Hepatic stellate cell (primary cell): ENCODE measurements around the gene ARHGEF39.

Experiments used
- DNase-seq: peaks from one replicate; pipeline ENCODE4 v3.0.0; 2011; ENCODE audit warnings: low spot score

The ARHGEF39 gene

DNA sequence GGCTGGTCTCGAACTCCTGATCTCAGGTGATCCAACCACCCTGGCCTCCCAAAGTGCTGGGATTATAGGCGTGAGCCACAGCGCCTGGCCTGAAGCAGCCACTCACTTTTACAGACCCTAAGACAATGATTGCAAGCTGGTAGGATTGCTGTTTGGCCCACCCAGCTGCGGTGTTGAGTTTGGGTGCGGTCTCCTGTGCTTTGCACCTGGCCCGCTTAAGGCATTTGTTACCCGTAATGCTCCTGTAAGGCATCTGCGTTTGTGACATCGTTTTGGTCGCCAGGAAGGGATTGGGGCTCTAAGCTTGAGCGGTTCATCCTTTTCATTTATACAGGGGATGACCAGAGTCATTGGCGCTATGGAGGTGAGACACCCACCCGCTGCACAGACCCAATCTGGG is 10.2 kb upstream of the ARHGEF39 start:
- no peak for DNase-seq

DNA sequence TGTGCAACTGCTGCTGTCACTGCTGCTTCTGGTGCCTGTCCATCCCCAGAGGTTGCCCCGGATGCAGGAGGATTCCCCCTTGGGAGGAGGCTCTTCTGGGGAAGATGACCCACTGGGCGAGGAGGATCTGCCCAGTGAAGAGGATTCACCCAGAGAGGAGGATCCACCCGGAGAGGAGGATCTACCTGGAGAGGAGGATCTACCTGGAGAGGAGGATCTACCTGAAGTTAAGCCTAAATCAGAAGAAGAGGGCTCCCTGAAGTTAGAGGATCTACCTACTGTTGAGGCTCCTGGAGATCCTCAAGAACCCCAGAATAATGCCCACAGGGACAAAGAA is 9.0 kb upstream of the ARHGEF39 start:
- DNase-seq, result no peak

DNA sequence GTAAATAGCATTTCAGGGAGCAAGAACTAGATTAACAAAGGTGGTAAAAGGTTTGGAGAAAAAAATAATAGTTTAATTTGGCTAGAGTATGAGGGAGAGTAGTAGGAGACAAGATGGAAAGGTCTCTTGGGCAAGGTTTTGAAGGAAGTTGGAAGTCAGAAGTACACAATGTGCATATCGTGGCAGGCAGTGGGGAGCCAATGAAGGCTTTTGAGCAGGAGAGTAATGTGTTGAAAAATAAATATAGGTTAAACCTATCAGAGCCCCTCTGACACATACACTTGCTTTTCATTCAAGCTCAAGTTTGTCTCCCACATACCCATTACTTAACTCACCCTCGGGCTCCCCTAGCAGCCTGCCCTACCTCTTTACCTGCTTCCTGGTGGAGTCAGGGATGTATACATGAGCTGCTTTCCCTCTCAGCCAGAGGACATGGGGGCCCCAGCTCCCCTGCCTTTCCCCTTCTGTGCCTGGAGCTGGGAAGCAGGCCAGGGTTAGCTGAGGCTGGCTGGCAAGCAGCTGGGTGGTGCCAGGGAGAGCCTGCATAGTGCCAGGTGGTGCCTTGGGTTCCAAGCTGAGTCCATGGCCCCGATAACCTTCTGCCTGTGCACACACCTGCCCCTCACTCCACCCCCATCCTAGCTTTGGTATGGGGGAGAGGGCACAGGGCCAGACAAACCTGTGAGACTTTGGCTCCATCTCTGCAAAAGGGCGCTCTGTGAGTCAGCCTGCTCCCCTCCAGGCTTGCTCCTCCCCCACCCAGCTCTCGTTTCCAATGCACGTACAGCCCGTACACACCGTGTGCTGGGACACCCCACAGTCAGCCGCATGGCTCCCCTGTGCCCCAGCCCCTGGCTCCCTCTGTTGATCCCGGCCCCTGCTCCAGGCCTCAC is 8.4 kb upstream of the ARHGEF39 start, which contains the start of gene CA9:
CA9 (plus strand) TSS at position 797 of the 893 bp plus-strand sequence; CDS start at position 829, 32 bp downstream.
- no peak for DNase-seq

DNA sequence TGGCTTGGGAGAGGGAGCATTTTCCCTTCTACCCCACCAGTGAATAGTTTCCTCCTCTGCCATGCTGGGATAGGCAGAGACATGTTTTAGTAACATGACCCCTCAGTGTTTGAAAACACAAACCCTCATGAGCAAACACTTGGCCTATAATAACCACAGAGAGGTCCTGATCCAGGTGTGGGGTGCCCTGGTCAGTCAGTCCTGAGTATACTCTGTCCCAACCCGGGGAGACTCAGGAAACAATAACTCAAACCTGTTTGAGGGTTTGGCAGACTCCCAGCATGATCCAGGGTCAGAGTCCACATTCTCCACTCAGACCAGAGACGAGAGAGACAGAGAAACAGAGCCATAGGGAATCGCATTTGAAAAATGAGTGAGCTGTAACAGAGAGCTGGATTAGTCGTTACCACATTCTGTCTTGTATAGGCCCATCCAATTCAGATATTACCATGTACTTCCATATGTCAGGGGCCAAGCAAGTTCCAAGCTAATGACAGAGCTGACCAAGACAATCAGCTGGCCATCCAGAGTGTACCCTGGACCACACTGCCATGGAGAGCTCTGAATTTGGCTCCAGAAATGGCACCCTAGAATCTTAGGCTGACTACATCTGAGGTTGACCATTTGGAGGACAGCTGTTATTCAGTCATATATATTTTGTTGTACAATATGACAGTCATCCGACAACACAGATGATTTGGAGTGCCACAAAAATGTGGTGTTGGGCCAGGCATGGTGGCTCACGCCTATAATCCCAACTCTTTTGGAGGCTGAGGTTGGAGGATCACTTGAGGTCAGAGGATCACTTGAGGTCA is 4.5 kb upstream of the ARHGEF39 start:
- DNase-seq, result no peak

DNA sequence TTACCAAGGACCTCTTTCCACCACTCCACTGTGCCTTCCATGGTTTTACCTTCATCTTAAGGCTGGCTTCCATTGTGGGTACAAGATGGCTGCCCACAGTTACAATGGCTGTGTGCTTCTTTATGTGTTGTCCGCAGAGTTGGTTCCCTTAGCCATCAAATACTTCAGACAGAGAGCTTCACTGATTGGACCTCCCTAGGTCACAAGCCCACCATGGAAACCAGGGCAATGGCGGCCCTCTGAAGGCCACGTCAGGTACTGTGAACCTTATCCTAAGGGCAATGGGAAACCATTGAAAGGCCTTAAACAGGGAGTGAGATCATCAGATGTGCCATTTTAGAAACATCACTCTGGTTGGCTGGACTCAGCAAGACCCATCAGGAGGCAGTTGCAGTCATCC is 2.9 kb upstream of the ARHGEF39 start:
- DNase-seq, result no peak

DNA sequence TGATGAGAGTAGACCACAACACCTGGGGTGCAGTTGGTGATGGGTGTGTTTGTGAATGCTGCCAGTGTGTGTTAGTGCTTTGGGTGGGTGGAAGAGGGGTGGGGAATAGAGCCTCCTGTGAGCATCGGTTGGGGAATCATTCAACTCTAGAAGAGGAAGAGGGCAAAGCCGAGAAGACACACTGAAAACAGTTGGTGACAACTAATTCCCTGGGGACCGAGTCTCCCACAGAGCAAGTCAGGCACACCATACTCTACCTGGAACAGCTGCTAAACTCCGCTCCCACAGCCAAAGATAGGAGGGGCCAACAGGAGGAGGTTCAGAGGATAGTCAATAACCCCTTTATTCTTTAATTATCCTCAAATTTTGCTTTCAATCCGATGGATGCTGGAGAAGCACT is 1.6 kb upstream of the ARHGEF39 start:
- no peak for DNase-seq

DNA sequence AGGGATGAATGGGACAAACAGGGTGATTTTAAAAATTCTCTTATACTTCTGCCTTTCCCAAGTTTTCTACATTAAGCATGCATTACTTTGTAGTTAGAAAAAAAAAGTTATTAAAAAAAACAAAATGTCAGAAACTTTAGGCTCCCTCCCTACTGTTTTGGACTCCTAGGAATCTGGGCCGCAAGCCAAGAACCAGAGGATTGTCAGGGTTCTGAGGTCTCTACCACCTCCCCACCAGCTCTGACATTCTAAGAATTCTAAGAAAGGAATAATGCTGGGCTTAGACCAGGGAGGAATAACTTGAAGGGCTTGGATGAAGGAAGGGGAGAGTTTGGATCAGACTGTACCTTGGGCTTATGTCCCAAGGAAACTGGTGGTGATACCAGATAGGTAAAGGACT is 1.1 kb upstream of the ARHGEF39 start:
- peak; percentile 80 for DNase-seq

DNA sequence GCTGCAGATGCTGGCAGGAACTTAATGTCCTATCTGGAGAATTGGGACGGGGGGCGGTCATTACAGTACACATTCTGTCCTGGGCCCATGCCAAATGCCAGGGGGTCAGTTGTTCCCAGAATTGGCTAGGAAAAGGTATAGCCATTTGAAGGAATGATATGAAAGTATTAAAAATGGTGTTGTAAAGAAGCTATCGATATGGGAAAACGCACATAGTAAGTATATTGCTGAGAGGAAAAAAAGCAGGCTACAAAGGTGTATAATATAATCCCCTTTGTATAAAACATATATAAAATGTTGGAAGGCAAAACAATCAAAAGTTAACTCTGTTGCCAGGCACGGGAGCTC is 450 bp upstream of the ARHGEF39 start:
- DNase-seq, result no peak

DNA sequence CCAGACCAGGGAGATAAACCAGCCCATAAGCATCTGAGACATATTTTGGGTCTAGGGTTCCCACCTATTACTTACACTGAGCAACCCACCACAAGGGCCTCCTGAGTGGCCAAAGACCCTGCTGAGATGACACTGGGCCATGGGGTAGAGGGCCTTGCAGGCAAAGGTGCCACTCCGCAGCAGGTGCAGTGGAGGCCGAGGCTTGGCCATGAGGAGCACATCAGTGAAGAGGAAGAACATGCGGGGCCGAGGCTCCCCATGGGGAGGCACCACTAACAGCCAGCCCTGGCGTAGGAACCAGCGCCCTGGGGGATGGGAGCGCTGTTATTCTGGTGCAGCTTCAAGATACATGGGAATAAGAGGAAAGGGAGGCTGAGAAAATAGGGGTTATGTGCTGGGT is 2.6 kb downstream of the ARHGEF39 start:
- no peak for DNase-seq

DNA sequence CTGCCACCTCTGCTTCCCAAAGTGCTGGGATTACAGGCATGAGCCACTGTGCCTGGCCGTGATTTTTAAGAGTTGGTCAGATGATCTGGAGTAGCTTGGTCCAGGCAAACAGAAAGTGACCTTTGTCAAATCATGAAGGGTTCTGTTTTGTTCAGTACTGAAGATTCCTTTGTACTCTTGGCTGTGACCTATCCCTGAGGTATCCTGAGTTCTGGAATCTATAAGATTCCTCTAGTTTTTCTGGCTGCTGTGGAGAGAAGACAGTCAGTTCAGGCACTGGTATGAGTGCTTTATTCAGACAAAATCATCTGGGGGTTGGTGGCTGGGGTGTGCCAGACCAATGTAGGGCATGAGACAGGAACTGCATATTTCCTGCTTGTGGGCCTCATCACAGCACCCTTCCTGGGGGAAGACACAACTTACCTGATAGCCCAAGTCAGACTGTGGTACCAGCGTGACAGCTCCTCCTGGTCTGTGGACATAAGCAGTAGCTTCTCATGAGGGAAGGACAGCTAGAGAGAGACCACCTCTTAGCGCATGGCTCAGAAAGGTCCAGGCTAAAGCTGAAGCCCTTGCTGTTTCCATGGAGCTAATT is 3.1 kb downstream of the ARHGEF39 start:
- DNase-seq, result no peak

DNA sequence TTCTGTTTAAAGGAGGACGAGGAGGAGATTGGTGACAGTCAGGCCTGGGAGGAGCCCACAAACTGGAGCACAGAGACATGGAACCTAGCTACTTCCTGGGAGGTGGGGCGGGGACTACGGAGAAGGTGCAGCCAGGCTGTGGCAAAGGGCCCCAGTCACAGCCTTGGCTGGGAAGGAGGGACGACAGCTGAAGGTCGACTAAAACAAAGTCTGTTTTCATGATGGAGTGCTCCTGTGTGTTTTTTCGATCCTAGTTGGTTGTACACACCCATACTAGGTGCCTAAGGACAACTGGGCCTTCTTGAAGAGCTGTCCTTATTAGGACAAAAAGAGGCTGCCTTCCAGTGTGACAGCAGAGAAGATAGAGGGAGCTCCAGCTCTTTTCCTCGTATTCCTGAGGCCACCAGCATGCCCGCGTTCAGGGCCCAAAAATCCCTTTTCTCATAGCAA is 4.0 kb downstream of the ARHGEF39 start:
- DNase-seq, result no peak

DNA sequence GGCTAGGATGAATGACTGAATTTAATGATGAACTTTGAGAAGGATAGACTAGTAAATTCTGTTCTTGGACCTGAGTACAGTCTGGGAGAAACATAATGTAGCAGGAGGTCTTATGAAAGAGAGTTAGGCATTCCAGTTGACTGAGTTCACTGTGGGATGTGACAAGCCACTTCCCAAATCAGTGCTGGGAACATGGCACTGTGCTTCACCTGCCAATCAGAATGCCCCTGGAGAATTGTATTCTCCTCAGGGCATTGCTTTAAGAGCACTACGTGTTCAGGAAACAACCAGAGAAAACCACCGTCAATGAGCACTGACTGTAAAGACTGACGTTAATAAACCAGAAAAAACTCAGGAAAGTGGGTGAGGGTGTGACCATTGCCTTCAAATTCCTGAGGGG is 5.7 kb downstream of the ARHGEF39 start:
- DNase-seq, result peak; percentile 81

DNA sequence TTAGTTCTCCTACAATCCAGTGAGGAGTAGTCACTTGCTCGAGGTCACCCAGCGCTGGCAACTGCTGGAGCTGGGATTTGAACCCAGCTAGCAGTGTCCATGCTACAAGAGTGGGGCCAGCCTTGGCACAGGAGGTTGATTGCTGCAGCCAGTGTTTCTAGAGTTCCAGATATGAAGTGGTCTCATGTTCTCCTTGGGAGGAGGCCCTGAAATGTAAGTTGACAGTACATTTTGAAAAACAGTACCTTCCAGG is 6.1 kb downstream of the ARHGEF39 start:
- DNase-seq, result no peak

DNA sequence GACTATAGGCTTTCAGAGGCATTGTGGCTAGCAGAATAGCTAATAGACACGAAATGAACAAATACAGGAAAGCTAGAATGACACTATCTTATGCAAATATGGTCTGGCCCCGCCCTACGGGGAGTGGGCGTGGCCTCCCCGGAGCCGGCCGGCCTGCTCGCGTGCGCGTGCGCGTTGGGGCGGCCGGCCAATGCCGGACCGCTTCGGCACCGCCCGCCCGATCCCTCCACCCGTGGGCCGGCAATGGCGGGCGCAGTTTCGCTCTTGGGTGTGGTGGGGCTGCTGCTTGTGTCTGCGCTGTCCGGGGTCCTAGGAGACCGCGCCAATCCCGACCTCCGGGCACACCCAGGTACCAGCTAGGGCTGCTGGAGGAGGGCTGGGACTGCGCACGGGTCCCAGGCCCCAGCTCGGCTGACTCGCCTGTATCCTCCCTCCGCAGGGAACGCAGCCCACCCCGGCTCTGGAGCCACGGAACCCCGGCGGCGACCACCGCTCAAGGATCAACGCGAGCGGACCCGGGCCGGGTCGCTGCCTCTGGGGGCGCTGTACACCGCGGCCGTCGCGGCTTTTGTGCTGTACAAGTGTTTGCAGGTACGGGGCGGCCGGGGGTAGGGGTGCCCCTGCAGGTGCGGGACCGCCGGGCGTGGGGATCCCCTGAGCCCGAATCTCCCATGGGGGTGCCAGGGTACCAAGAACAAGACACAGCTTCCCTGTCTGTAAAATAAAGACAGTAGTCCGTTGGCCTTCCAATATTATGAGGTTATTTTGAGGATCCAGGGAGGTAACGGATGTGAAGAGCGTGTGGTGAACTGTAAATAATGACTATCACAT is 6.6 kb downstream of the ARHGEF39 start, which contains the start of gene CCDC107:
CCDC107 (plus strand) TSS at position 156 of the 831 bp plus-strand sequence; CDS start at position 244, 88 bp downstream.
- DNase-seq, result peak; percentile 94

DNA sequence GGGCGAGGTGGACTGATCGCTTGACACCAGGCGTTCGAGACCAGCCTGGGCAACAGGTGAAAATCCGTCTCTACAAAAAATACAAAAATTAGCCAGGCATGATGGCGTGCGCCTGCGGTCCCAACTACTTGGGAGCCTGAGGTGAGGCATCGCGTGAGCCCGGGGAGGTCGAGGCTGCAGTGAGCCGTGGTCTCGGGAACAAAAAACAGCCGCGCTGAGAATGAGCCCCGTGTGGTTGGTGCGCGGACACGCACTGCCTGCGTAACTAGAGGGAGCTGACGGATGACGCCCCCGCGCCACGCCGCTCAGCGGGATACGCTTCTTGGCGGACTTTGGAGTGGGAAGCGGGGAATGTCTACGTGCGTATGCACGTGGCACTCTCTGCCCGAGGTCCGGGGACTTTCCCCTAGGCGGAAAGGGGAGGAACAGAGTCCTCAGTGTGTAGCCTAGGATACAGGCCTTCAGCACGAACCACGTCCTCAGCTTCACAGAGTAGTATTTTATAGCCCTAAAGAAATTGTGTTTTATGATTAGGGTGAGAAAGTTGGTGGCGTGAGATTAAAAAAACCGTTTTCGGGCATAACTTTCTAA is 7.4 kb downstream of the ARHGEF39 start, which contains the start of gene RMRP:
RMRP (minus strand) TSS at position 474 of the 591 bp plus-strand sequence.
- peak; percentile 97 for DNase-seq

DNA sequence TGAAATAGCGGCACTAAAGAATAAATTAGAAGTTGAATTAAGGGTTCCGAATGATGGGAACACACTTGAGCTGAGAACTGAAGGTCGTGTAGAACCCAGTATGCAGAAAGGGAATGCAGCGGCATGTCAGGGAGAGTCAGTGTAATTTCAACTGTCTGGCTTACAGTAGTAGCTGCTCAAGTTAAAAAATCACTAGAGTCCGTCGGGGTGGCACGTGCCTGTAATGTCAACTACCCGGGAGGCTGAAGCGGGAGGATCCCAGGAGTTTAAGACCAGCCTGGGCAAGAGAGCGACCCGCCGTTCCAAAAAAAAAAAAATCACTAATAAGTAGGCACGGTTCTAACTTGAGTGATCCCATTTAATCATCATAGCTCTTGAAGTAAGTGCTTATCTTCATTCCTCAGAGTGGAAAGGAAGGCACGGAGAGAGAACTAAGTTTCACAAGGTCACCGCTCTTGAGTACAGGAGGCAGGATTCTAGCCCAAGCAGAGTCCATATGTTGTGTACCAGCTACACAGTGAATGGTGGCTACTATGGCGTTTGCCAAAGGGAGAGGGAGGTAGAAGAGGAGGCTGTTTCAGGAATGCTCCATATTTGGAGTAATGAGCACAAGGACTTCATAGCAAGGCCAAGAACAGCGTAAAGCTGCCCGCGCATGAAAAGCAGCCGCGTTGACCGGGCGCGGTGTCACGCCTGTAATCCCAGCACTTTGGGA is 8.0 kb downstream of the ARHGEF39 start:
- no peak for DNase-seq

DNA sequence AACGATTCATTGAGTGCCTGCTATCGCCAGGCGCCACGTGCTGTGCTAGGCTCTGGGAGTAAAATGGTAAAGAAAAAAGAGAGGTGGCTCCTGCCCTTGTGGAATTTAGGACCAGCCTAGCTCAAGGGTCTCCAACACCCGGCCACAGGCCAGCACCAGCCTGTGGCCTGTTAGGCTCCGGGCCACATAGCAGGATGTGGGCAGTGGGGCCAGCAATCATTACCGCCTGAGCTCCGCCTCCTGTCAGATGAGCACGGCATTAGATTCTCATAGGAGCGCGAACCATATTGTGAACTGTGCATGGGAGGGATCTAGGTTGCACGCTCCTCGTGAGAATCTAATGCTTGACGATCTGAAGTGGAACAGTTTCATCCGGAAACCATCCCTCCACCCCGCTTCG is 8.6 kb downstream of the ARHGEF39 start:
- DNase-seq, result no peak

DNA sequence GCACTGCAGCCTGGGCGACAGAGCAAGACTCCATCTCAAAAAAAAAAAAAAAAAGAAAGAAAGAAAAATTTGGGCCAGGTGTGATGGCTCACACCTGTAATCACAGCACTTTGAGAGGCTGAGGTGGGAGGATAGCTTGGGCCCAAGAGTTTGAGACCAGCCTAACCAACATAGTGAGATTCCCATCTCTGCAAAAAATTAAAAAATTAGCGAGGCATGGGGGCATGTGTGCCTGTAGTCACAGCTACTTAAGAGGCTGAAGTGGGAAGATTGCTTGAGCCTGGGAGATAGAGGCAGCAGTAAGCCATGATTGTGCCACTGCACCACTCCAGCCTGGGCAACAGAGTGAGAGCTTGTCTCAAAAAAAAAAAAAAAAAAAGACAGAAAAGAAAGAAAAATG is 11.4 kb downstream of the ARHGEF39 start:
- no peak for DNase-seq

DNA sequence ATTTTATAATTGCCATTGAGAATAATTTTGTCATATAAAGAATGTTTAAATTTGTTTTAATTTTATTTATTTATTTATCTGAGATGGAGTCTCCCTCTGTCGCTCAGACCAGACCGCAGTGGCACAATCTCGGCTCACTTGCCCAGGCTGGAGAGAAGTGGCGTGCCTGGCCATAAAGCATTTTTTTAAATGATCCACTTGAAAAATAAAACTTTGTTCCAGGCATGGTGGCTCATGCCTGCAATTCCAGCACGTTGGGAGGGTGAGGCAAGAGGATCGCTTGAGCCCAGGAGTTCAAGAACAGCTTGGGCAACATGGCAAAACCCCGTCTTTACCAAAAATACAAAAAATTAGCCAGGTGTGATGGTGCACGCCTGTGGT is 12.2 kb downstream of the ARHGEF39 start:
- no peak for DNase-seq

DNA sequence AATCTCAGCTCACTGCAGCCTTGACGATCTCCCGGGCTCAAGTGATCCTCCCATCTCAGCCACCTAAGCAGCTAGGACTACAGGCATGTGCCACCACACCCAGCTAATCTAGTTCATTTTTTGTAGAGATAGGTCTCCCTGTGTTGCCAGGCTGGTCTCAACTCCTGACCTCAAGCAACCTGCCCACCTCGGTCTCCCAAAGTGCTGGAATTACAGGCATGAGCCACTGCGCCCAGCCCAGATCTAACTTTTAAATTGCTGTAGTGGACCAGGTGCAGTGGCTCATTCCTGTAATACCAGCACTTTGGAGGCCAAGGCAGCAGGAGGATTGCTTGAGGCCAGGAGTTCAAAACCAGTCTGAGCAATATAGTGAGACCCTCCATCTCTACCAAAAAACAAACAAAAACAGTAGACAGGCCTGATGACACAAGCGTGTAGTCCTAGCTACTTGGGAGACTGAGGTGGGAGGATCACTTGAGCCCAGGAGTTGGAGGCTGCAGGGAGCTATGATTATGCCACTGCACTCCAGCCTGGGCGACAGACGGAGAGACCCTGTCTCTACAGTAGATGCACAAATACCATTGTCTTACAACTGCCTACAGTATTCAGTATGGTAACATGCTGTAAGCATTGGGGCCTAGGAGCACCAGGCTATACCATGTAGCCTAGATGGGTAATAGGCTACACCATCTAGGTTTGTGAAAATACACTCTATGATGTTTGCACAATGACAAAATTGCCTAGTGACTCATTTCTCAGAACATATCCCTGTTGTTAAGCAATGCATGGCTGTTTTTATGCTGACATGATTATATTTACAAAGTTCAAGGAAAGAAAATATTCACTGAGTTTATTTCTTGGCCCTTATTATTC is 12.8 kb downstream of the ARHGEF39 start:
- no peak for DNase-seq
